Gastroesophageal sphincter (tissue), 3 donors: ENCODE measurements around the gene CCDC154.

Experiments used
- CTCF ChIP-seq, 4 experiments: fragments of 200-600 bp in 2 of 4; fragments of 450-650 bp in 2 of 4; sonication (generic) in 1 of 4; IDR thresholded peaks; one replicate each; pipeline ENCODE4 v1.5.1; 2017 to 2019; ENCODE audit warnings: antibody characterized with exemption in 4 of 4, mild to moderate bottlenecking in 2 of 4, moderate library complexity in 2 of 4
- EP300 ChIP-seq: sonication (generic); formaldehyde crosslinking; IDR thresholded peaks from one replicate; pipeline ENCODE4 v1.6.1; 2017; ENCODE audit warnings: antibody characterized with exemption, mild to moderate bottlenecking
- POLR2A ChIP-seq, 2 donors: fragments of 450-650 bp; IDR thresholded peaks; one replicate each; pipeline ENCODE4 v1.6.1; 2017; ENCODE audit warnings: antibody characterized with exemption in 2 of 2, mild to moderate bottlenecking in 2 of 2, moderate library complexity in 1 of 2
- POLR2AphosphoS5 ChIP-seq: sonication (generic); formaldehyde crosslinking; IDR thresholded peaks from one replicate; pipeline ENCODE4 v1.6.1; 2017; ENCODE audit warnings: antibody characterized with exemption

GRCh38 chr16:1491327-1491726 lies 47.0 kb upstream of the CCDC154 start:
- no peak for TF ChIP-seq POLR2A (IDR thresholded peaks at IDR 0.05)
- TF ChIP-seq CTCF (IDR thresholded peaks at IDR 0.05), result no peak
- no peak for TF ChIP-seq EP300
- no peak for TF ChIP-seq POLR2AphosphoS5
